T1000 (cell line): Measurements from ENCODE around the gene SHB.
"Not testable (repeated sequence)": the region's sequence is repeated elsewhere in the genome, so short reads cannot be mapped to it uniquely, and the experiment has no call there.

Experiments used
- DNase-seq: peaks from one replicate; lab custom pipeline; 2025; ENCODE audit warnings: mixed read lengths; lab: John Stamatoyannopoulos, UW

The SHB gene

GRCh38 chr9:37918665-37919170 is 150.3 kb downstream of the SHB start:
- DNase-seq = no peak

GRCh38 chr9:37917801-37918664 is 151.0 kb downstream of the SHB start:
- no peak for DNase-seq

DNA sequence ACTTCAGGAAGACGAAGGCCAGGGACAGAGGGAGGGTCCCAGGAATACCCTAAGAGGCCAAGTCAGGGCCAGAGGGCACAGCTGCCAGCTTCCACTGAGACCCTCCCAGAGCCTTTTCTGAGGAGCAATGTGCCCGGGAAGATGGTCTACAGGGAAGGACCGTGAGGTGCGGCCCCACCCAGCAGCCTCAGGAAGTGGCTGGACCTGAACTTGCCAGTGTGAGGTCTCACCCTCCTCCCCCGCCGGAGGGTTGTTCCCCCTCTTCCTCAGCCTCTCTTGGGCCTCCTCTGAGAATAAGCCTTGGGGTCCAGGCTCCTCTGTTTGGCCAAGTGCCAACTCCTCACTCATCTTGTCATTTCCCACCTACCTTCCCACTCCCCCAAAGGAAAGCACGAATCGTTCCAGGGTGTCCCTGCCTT is 151.7 kb downstream of the SHB start:
- no peak for DNase-seq

DNA sequence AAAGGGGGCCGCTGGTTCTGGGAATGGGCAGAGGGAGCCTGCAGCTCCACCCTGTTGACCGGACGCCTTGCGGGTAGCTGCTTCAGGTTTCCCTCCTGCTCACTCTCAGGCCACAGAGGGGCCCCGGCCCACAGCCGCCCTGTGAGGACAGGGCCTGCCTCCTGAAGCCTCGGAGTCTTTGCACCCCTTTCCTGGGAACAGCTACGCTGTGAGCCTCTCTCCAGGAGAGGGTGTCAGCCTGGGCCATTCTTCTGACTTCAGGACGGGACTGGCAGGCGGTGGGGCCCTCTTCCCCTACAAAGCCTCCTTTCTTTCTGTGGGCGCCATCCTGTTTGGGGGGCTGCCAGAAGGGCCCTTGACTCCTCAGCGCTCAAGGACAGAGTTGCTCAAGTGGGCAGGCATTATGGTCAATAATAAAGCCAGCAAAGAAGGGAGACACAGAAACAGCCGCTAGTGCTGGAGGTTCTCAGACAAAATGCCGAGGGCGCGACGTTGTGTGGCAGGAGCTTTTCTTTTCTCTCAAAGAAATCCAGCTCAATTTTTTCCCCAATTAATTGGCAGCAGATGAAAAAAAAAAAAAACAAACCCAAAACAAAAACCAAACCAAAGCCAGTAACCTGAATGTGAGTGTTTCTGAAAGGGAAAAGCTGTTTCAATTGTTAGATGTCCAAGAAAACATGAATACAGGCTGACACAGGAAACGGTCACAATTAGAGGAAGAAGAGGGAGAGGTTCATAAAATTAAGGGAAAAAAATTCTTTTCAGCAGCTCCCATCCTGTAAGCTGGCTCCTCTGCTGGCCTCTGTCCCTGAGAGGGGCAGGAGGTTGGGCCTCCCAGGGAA is 152.3 kb downstream of the SHB start:
- no peak for DNase-seq

DNA sequence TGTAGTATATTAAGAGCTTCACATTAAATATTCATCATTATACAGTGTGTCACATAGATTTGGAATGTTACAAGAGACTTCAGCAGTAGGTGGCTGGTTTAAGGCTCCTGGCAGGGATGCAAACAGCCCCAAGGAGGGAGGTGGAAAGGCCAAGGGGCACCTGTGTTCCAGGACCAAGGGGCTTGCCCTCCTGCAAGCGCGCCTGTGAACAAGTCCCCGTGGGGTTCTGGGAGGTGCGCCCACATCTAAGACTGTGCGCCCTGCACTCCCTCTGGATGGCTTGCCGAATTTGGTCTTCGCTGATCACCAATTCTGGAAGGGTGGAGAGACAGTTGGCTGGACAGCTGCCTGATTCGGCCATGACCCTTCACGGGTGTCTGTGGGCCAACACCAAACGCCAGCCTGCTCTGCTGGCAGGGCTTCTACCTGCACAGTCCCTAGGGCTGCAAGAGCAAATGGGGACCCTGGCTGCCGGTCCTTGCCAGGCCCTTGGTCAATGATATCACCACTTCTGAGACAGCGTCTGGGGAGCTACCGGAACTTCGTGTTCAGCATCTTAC is 153.0 kb downstream of the SHB start:
- DNase-seq = no peak

DNA sequence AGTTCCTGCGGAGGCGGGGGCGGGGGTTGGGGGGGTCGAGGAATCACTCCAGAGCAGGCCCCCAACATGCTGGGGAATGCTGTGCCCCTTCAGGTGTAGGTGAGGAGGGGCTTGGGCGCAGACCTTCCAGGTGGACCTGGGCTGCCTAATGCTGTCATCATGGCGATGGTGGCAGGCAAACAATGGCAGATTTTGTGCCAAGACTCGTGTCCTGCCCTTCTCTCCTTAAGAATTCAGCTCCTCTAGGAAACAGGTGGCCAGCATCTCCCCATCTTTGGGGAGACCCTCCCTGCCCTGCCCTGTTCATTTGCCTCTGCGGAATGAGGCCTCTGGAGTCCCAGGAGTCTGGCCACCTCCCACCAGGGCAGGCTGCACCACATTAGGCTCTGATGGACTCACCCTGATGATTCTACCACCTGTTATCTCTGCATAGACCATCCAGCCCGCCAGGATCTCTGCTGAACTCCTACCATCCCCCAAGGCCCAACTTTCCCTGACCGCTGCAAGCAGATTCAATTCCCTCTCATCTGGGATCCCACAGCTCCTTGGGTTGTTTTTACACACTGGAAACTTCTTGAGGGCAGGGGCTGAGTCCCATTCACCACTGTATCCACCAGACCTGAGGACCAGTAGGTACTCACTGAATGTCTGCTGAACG is 154.2 kb downstream of the SHB start:
- DNase-seq = no peak

GRCh38 chr9:37914154-37914551 is 154.9 kb downstream of the SHB start:
- no peak for DNase-seq

- DNase-seq = peak; percentile 59
Measured at GRCh38 chr9:37913480-37914153, 155.4 kb downstream of the SHB start.

DNA sequence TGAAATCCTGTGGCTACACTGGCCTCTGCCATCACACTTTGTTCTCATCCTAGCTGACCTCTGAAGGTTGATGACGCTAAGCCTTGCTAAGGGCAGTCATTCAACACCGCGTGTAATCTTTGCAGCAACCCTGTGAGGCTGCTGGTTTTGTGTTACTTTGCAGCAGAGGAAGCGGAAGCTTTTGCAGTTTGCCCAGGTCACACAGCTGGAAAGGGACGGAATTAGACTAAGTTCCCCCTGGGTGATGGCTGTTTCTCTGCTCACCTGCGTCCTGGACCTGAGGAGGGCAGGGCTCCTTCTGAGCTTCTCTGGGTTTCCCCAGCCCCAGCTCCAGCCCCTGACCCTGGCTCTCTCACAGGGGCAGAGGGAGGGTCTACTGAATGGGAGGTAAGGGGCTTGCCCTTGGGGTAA is 157.8 kb downstream of the SHB start:
- DNase-seq = no peak

GRCh38 chr9:37910271-37910670 is 158.8 kb downstream of the SHB start:
- DNase-seq = no peak

- not testable (repeated sequence) for DNase-seq
Measured at GRCh38 chr9:37909836-37910235, 159.2 kb downstream of the SHB start.

DNA sequence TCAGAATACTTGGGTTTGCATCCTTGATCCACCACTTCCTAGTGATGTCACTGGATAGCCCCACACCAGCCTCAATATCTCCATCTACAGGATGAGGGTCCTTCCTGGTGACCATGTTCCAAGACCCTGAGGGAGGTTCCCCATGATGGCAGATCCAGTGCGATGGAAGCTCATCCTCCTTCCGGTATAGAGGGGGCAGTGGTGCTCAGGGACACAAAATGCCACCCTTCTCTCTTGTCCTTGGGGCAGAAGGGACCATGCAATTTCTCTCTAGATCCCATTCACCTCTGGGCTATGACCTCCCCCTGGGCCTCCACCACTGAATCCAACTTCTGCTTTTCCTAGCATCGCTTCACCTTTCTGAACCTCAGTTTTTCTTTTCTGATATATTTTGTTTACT is 159.7 kb downstream of the SHB start:
- DNase-seq = no peak

DNA sequence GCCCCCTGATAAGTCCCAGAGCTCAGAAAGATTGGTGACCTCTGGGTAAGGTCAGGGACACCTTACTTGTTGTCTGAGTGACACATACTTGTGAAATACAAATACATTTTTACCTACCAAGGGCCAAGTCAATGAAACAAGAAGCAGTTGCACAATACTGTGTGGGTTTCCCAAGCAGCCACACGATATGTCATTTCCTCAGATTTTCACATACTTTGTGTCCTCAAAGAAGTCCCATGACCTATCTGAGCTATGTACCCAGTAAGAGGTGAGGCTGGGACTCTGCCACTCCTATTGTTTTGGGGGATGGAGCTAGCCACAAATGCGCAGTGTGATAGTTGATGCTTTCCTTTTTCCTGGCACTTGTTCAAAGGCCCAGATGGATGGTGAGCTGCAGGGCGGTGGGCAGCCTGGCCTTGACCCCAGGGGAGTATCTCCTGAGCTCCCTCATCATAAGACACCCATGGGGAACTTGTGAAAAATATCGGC is 160.3 kb downstream of the SHB start:
- DNase-seq = no peak

- DNase-seq = no peak
Measured at GRCh38 chr9:37908283-37908682, 160.7 kb downstream of the SHB start.

- no peak for DNase-seq
Measured at GRCh38 chr9:37906312-37907239, 162.5 kb downstream of the SHB start.

DNA sequence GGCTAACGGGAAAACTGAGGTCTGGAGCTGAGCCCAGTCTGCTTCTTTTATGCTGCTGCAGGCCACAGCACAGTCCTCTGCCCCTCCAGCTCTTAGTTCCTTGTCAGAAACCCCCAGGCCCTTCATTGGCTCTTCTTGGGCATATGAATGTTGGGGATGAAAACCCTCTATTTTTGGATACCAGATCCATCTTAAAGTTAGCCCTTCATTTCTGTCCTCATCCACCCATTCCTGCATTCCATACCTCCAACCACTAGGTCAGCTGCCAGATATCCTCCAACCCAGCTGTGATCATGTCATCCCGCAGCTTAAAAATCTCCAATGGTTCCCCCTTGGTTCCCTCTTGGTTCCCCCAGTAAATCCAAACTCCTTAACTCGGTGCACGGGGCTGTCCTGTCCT is 163.3 kb downstream of the SHB start:
- no peak for DNase-seq

DNA sequence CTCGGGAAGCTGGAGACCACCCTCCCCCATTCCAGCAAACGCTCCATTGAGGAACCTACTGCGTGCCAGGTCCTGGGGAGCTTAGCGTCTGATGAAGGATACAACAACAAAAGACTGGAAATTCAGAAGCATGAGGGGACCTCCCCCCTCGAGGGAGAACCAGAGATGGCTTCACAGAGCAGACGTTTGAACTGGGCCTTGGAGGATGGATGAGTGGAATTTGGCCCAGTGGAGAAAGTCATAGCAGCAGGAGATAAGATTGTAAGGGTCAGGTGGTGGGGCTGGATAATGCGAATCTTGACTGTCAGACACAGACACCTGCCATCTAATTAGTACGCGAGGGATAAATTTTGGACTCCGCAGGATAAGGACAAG is 163.9 kb downstream of the SHB start:
- no peak for DNase-seq

- DNase-seq = no peak
Measured at GRCh38 chr9:37904445-37905130, 164.4 kb downstream of the SHB start.

DNA sequence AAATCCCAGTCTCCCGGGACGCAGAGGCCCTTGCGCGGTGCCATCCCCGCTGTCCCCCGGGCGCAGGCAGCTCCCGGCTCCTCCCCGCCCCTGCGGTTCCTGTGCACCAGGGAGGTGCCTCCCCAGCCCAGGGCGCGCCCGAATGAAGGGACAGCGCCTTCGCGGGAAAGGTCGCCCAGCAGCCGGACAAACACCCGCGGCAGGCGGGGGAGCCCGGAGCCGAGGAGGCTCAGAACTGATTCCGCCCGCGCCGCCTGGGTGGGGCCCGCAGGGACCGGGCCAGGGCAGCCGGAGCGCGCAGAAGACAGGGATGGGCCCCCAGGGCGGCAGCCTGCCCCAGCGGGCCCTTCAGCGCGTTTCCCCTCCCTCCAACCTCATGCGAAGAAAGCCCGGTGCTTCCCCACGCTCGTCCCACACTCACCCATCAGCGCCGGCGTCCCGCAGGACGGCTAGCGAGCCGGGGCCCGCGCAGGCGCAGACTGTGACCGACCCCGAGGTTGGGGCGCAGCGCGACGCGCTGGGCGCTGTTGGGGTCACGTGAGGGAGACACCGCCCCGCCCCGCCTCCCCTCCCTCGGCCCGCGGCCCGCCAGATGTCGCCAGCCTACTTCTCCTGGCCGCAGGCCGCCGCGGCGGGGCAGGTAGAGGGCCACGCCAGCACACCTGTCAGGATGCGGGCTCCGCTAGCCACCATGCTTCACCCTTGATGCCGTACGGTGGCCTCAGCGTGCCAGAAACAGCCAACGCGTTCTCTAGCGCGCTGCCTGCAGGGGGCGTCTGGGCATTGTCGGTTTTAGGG is 165.2 kb downstream of the SHB start, which contains the start of gene SLC25A51:
SLC25A51 (minus strand) TSS at position 481 of the 798 bp plus-strand sequence. CDS start 15,577 bp downstream, outside the sequence.
- peak; percentile 79 for DNase-seq
